HG02763 (cell line): ENCODE measurements around the gene THBS1.

Source experiments
- ATAC-seq: cut with Tn5 transposase; IDR thresholded peaks from one replicate; pipeline ENCODE4 v1.9.1; 2021; ENCODE audit warnings: mild to moderate bottlenecking, moderate library complexity; ENCODE audit not compliant: unreplicated experiment

The THBS1 gene

DNA sequence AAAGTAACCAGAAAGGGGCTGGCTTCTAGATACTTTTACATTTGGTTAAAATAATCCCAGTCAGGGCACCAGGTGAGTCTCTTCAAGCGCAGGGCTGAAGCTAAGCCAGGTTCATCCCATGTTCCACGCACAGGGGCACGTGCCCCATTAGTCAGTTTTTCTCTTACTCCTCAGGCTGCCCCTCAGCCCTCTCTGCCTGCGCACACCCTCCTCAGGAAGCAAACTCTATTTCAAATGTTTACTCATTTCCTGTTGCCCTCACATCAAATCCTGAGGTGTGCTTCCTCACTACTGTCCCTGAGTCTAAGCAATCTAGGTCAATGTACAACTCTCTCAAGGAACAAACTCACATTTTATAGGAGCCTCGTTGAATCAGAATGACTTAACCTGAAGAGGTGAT, 48.5 kb downstream of the THBS1 start:
- no peak for ATAC-seq

DNA sequence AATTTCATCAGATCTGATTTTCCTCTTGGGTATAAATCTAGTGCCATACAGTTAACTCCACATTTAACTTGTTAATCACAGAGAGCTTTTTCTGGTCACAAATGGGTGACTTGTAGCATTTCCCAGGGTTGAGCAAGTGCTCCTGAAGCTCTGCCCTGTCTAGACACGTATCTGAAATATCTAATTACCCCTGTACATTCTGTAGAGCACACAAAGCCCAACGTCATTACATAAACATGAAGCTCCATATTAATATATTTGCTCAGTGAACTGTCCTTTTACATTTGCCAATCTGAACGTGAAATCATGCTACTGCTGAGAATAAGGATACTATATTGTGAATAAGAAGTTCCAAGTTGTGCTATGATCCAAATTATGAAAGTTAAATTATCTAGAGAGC, 49.0 kb downstream of the THBS1 start:
- ATAC-seq = no peak

DNA sequence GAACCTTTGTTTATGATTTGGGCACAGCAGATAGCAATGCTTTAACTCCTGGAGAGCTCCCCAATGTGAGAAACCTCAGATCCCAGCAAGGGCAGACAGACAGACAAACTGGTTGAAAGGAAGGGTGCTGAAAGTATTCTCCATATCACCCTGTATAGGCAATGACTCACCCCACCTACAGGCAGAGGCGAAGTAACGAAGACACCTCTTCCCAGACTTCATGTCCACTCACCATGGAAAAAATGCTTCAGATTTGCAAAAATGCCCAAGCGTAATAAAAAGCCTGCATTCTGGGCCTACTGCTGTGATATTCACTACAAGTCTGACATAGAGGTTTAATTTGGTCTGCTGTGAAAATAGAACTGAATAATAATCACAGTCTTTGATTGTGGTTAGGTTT, 50.5 kb downstream of the THBS1 start:
- no peak for ATAC-seq

DNA sequence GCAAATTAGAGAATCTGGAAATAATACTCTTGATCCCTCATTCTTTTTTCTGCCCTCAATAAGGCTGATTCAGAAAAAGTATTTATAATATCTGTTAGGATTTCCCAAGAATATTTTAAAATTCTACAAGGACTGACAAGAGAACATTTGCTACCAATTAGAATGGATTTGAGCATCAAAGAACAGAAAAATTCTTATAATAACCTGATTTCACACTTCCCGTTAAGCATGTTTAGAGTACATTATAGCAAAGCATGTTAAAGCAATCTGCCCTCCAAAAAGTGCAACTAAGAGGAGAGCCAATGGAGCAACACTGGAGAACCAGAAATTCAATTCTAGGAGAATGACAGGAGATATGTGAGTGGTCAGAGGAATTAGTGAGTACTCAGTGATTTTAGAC, 57.2 kb downstream of the THBS1 start:
- no peak for ATAC-seq

DNA sequence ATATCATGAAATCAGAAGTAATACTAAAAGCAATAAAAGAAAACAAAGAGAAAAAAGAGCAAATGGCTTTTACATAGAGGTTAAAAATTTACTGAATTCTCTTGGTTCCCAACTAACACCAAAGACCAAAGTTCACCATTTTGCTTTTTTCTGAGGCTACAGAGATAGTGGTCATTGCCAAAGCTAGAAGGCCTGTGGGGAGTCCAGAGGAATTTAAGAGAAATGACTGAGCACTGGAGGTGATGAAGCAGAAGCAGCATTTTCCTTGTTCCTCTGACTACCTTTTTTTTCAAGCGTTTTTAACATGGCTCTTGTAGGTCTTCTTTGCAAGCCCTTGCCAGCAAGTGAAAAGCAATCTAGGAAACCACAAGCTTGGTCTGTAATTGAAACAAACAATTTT, 58.2 kb downstream of the THBS1 start:
- ATAC-seq = no peak

DNA sequence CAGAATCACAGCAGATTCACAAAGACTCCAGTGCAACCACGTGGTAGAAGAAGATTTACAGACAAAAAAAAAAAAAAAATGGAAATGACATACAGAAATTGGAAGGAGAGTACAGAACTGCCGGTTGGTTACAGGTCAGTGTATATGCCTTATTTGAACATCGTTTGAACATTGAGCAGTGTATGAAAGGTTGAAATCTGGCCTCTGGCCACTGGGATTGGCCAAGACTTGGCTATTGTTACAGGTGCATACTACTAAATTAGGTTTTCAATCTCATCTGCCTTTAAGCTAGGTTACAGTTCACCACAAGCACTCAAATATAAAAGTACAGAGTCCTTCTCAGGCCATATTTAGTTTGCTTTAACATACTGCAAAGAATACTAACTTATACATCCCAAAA, 59.8 kb downstream of the THBS1 start:
- no peak for ATAC-seq

DNA sequence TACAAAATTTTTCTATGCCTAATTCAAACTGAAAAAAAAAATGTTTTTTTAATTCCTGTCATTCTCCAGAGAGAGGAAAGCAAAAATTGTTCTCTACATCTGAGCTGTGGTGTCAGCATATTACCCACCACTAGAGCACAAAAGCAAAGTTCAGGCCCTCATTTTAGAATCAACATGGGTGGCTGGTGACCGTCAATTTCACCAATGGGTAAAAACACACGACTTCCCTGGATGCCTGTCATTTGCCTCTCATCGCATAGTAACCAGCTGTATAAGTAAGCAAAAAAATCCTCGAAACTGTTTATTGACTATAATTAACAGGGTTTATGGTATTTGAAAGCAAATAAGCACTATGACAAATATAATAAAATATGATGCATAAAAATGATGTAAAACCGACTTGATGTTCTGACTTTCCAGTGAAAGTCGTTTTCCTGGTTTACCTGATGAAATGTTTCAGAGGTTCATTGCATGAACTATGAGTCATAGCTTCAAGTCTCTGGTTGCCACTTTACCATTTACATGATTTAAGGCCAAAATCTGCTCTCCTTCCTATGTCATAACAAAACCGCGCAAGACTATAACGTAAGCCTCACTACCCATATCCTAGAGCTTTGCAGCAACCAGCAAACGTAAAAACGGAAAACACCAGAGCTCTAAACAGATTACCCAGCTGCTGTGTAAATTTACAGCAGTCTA, 60.5 kb downstream of the THBS1 start:
- no peak for ATAC-seq

DNA sequence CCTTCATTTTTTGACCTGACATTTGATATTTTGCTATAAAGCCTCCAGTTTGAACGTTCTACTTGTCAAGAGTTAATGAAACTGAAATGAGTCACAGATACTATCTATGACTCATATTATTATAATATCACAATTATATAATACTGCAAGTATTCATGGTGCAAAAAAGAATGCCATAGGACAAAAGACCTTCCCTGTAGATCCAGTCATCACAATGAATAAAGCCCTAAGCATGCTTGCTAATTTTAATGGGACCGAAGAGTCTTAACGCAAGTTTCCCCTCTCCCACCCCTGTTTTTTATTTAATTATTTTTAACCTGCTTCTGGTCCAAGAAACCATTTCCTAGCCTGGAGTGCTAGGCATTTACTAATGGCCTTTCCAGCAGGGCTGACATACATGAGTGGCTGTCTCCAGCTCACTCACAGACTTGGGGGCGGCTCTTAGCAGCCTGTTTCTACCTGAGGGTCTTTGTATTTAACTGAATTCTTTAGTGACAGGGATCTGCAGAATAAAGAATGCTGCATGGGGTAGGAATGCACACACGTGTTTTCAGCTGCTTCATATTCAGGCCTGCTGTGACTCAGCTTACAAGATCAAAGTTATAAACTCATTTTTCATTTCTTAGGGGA, 61.2 kb downstream of the THBS1 start:
- ATAC-seq = no peak

DNA sequence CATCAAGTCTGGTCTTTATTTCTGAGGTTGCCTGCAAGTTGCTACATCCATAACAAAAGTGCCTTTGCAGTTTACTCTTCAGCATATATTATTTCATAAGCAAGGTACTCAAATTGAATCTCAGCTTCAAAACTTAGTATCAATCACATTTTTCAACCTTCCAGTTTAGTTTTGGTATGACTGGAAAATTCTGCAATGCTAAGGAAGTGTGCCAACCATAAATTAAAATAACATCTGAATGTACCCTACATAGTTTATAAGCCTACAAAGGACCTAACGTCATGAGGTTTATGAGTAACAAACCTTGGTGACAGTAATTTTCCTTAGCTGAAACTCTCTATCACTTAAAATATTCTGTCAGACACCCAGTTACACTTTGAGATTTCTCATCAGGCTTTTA, 62.8 kb downstream of the THBS1 start:
- no peak for ATAC-seq

DNA sequence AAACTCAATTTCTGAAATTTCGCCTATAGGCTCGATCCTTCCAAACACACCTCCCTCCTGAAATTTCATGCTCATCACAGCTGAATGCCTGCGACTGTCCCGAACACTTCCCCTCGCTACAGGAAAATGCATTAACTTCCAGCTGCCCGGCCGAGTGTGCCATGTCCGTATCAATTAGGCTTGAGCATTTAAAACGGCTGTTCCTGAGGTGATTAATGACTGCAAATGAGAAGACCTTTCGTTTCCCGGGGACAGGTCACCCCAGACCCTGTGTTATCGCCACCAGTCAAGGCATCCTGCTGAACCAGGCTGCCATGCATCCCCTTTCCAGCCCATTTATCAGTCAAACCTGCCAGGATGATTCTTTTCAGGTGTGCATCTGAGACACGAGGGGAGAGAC, 63.3 kb downstream of the THBS1 start:
- no peak for ATAC-seq

DNA sequence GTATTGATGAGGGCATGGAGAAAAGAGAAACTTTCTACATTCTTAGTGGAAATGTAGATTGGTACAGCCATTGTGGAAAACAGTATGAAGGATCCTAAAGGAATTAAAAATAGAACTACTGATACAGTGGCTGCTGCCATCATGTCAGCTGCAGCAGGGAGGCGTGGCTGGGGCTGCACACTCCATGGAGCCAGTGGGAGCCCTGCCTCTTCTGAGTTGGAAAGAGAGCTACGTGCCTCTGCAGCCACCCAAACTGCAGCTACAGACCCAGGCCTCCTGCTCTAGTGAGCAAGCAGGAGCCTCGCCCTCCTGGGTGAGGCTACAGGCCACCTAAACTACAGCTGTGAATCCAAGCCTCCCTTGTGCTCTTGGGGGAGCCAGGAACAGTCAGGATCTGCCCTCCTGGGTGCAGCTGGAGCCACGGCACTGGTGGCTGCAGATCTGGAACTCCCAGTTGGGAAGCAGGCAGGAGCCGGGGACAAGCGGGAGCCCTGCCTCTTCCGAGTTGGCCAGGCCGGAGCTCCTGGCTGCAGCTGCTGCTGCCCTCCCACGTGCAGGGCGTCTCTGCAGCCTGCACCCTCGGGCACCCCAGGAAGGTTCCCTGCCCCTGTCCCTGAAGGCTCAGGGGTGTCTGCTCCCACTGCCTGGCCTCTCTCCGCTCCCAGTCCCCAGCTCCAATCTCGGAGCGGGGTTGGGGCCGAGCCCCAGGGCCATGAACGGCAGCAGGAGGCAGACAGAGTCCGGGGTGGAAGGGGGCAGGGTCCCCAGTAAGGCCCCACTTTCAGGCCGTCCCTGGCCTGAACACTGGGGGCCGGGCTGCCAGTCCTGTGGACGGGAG, 64.5 kb downstream of the THBS1 start:
- no peak for ATAC-seq

DNA sequence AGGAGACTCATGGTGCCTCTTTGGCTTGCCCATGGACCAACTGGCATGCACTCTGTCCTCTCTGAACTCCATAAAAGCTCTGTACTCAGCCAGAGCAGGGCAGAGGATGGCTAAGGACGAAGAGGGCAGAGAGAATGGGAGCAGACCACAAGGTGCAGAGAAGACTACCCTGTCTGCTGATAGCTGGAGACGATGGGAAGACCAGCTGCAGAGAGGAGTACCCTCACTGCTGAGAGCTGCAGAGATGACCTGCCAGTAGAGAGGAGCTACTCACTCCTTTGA, 65.0 kb downstream of the THBS1 start:
- ATAC-seq = no peak

DNA sequence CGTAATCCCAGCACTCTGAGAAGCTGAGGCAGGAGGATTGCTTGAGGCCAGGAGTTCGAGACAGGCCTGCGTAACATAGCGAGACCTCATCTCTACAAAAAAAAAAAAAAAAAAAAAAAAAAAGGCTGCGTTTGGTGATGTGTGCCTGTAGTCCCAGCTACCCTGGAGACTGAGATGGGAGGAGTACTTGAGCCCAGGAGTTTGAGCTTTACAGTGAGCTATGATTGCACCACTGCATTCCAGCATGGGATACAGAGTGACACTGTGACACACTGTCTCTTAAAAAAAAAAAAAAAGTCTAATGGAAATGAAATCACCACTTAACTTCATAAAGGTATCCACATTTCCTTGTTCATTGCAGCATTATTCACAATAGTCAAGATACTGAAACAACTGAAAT, 65.5 kb downstream of the THBS1 start:
- no peak for ATAC-seq
